H1 (cell line): Measurements from ENCODE around the gene HOXB3. TPM values are rescaled to one million over a fixed set of nuclear protein-coding genes. Genes with fewer than 3 reads are reported as not detected.

Experiments
- CTCF ChIA-PET: fragments of 300-600 bp; sonication (Branson Sonifier 250); formaldehyde crosslinking; loops from one replicate; lab custom pipeline; 2021; ENCODE audit not compliant: partially characterized antibody; lab: Charles Lee
- POLR2A ChIA-PET: fragments of 300-600 bp; sonication (Branson Sonifier 250); formaldehyde crosslinking; loops from one replicate; lab custom pipeline; 2021; ENCODE audit warnings: inconsistent platforms; ENCODE audit not compliant: partially characterized antibody; lab: Charles Lee
- DNase-seq, 2 experiments: peaks; one replicate each; pipeline versions ENCODE4 v3.0.0 to v3.0.0-alpha.2; 2010 to 2022; ENCODE audit warnings: low spot score in 2 of 2, low read depth in 1 of 2, mixed read lengths in 1 of 2
- FAIRE-seq: peaks from 2 replicates; lab custom pipeline; 2011; peaks lifted over from hg19 to GRCh38; lab: Jason Lieb, UNC
- H2AFZ ChIP-seq: 2 replicates; pipeline ENCODE4 v1.8.1; 2012; ENCODE audit warnings: low read length, inconsistent platforms
- H2AK5ac ChIP-seq: 2 replicates; pipeline ENCODE4 v1.6.1; 2013; ENCODE audit warnings: low read depth, low read length
- H2BK120ac ChIP-seq: replicated peaks from 2 replicates; pipeline ENCODE3; 2013; ENCODE audit warnings: low read depth, low read length, inconsistent platforms
- H2BK12ac ChIP-seq: 2 replicates; pipeline ENCODE4 v1.6.1; 2013; ENCODE audit warnings: low read depth, low read length
- H2BK15ac ChIP-seq: 2 replicates; pipeline ENCODE4 v1.6.1; 2013; ENCODE audit warnings: low read length
- H2BK20ac ChIP-seq: 2 replicates; pipeline ENCODE4 v1.6.1; 2013; ENCODE audit warnings: low read length
- H2BK5ac ChIP-seq: 2 replicates; pipeline ENCODE4 v1.6.1; 2013; ENCODE audit warnings: low read depth, low read length
- H3K14ac ChIP-seq: 2 replicates; pipeline ENCODE4 v1.6.1; 2013; ENCODE audit warnings: inconsistent platforms; ENCODE audit not compliant: insufficient read length
- H3K18ac ChIP-seq: 2 replicates; pipeline ENCODE4 v1.6.1; 2013; ENCODE audit warnings: low read length; ENCODE audit errors: extremely low read depth
- H3K23ac ChIP-seq: 2 replicates; pipeline ENCODE4 v1.6.1; 2013; ENCODE audit warnings: inconsistent platforms; ENCODE audit not compliant: insufficient read length
- H3K23me2 ChIP-seq: 2 replicates; pipeline ENCODE4 v1.6.1; 2013; ENCODE audit warnings: low read depth, low read length
- H3K27ac ChIP-seq: 2 replicates; pipeline ENCODE4 v1.6.1; 2011; ENCODE audit warnings: low read depth, low read length, inconsistent platforms
- H3K27me3 ChIP-seq, 4 experiments: replicated peaks in 1 of 4; 1 replicate in 1 of 4; 2 replicates in 3 of 4; pipeline versions ENCODE4 v1.6.1 to v1.8.1; 2011 to 2013; ENCODE audit warnings: low read length in 3 of 4, mild to moderate bottlenecking in 3 of 4, inconsistent platforms in 2 of 4, mixed read lengths in 2 of 4, moderate library complexity in 1 of 4; ENCODE audit not compliant: control insufficient read depth in 3 of 4, insufficient read depth in 3 of 4; ENCODE audit errors: extremely low read depth in 1 of 4
- H3K36me3 ChIP-seq, 4 experiments: 2 replicates each; pipeline versions ENCODE4 v1.6.1 to v1.8.1; 2011 to 2013; ENCODE audit warnings: mild to moderate bottlenecking in 4 of 4, low read length in 3 of 4, moderate library complexity in 2 of 4, control low read depth in 1 of 4, inconsistent platforms in 1 of 4; ENCODE audit not compliant: insufficient read depth in 4 of 4, control insufficient read depth in 2 of 4
- H3K4ac ChIP-seq: replicated peaks from 2 replicates; pipeline ENCODE3; 2013; ENCODE audit warnings: low read length, low read depth, mixed read lengths, inconsistent platforms; ENCODE audit not compliant: insufficient read length
- H3K4me1 ChIP-seq, 4 experiments: replicated peaks in 1 of 4; 1 replicate in 1 of 4; 2 replicates in 3 of 4; pipeline versions ENCODE4 v1.6.1 to v1.8.1; 2011 to 2013; ENCODE audit warnings: low read length in 3 of 4, inconsistent platforms in 2 of 4, mixed read lengths in 1 of 4; ENCODE audit not compliant: insufficient read depth in 4 of 4, control insufficient read depth in 3 of 4
- H3K4me2 ChIP-seq, 2 experiments: 2 replicates each; pipeline versions ENCODE4 v1.6.1 to v1.8.1; 2011 to 2013; ENCODE audit warnings: low read depth in 2 of 2, low read length in 2 of 2, control low read depth in 1 of 2, inconsistent platforms in 1 of 2, mild to moderate bottlenecking in 1 of 2; ENCODE audit not compliant: insufficient read depth in 1 of 2
- H3K4me3 ChIP-seq, 4 experiments: fragments of 200-600, 300-600 bp in 1 of 4; sonication (generic), shearing (Covaris generic), sonication (Bioruptor Twin) in 1 of 4; 2 replicates each; pipeline versions ENCODE4 v1.5.1 to v1.8.1; 2011 to 2016; ENCODE audit warnings: low read length in 4 of 4, low read depth in 3 of 4, control low read depth in 2 of 4, inconsistent platforms in 2 of 4, mild to moderate bottlenecking in 2 of 4, mixed read lengths in 1 of 4, moderate library complexity in 1 of 4; ENCODE audit not compliant: insufficient read depth in 2 of 4; ENCODE audit errors: extremely low read depth in 1 of 4
- H3K56ac ChIP-seq: replicated peaks from 2 replicates; pipeline ENCODE3; 2013; ENCODE audit warnings: low read depth, mild to moderate bottlenecking, mixed read lengths, low read length, inconsistent platforms; ENCODE audit not compliant: insufficient read length
- H3K79me1 ChIP-seq: 2 replicates; pipeline ENCODE4 v1.6.1; 2013; ENCODE audit warnings: low read depth, low read length, control low read depth
- H3K79me2 ChIP-seq, 2 experiments: 2 replicates each; pipeline versions ENCODE4 v1.6.1 to v1.8.1; 2012 to 2013; ENCODE audit warnings: low read length in 2 of 2, mild to moderate bottlenecking in 2 of 2, inconsistent platforms in 1 of 2; ENCODE audit not compliant: insufficient read depth in 2 of 2, control insufficient read depth in 1 of 2
- H3K9ac ChIP-seq, 4 experiments: replicated peaks in 1 of 4; 1 replicate in 1 of 4; 2 replicates in 3 of 4; pipeline versions ENCODE4 v1.6.1 to v1.8.1; 2011 to 2013; ENCODE audit warnings: low read depth in 3 of 4, low read length in 3 of 4, control low read depth in 2 of 4, mild to moderate bottlenecking in 2 of 4, moderate library complexity in 2 of 4, inconsistent platforms in 1 of 4; ENCODE audit errors: extremely low read depth in 1 of 4
- H3K9me3 ChIP-seq, 2 experiments: 2 replicates each; pipeline versions ENCODE4 v1.6.1 to v1.8.1; 2012 to 2013; ENCODE audit warnings: mild to moderate bottlenecking in 2 of 2, moderate library complexity in 2 of 2, control low read depth in 1 of 2, inconsistent platforms in 1 of 2, low read depth in 1 of 2, low read length in 1 of 2, mixed read lengths in 1 of 2; ENCODE audit not compliant: insufficient read depth in 2 of 2
- H4K20me1 ChIP-seq, 2 experiments: replicated peaks in 1 of 2; 2 replicates each; pipeline versions ENCODE3 to v1.8.1; 2011 to 2013; ENCODE audit warnings: inconsistent platforms in 2 of 2, low read length in 2 of 2, mild to moderate bottlenecking in 1 of 2; ENCODE audit not compliant: insufficient read depth in 2 of 2, control insufficient read depth in 1 of 2
- H4K5ac ChIP-seq: 2 replicates; pipeline ENCODE4 v1.6.1; 2013; ENCODE audit warnings: low read length, low read depth, mixed read lengths, inconsistent platforms; ENCODE audit not compliant: insufficient read length
- H4K8ac ChIP-seq: 2 replicates; pipeline ENCODE4 v1.8.0; 2013; ENCODE audit warnings: mild to moderate bottlenecking, moderate library complexity, low read length, inconsistent platforms; ENCODE audit not compliant: insufficient read depth; ENCODE audit errors: extremely low read depth
- H4K91ac ChIP-seq: replicated peaks from 2 replicates; pipeline ENCODE3; 2013; ENCODE audit warnings: low read length, mixed read lengths, inconsistent platforms; ENCODE audit not compliant: insufficient read length
- EGR1 ChIP-seq: IDR thresholded peaks from 2 replicates; pipeline ENCODE4 v1.6.1; 2011; ENCODE audit warnings: low read depth, low read length, borderline replicate concordance
- EZH2 ChIP-seq: fragments of 200-600 bp; sonication (generic); IDR thresholded peaks from 2 replicates; pipeline ENCODE4 v1.7.1; 2012; ENCODE audit warnings: low read depth, mild to moderate bottlenecking, moderate library complexity, low read length, inconsistent platforms; ENCODE audit not compliant: severe bottlenecking
- FOSL1 ChIP-seq: IDR thresholded peaks from 2 replicates; pipeline ENCODE4 v1.6.1; 2011; ENCODE audit warnings: mild to moderate bottlenecking, low read depth, low read length, moderate library complexity; ENCODE audit not compliant: insufficient read depth
- KDM4A ChIP-seq: IDR thresholded peaks from one replicate; pipeline ENCODE4 v1.7.1; 2012; ENCODE audit warnings: low read depth, mild to moderate bottlenecking, moderate library complexity, low read length, inconsistent platforms; ENCODE audit not compliant: severe bottlenecking
- RAD21 ChIP-seq, 2 experiments: IDR thresholded peaks in 1 of 2; conservative IDR thresholded peaks in 1 of 2; 2 replicates each; pipeline ENCODE4 v1.6.1; 2011; ENCODE audit warnings: low read depth in 2 of 2, low read length in 2 of 2, improper control_type of control experiment in 1 of 2, inconsistent platforms in 1 of 2, mild to moderate bottlenecking in 1 of 2, moderate library complexity in 1 of 2
- SUZ12 ChIP-seq: fragments of 200-600 bp; sonication (generic); IDR thresholded peaks from 2 replicates; pipeline ENCODE4 v1.6.1; 2012; ENCODE audit warnings: mild to moderate bottlenecking, inconsistent platforms, low read length, moderate library complexity, mixed read lengths
- WGBS, 2 experiments: shearing (Covaris generic) in 1 of 2; methylation state at CpG; one replicate each; pipeline versions ENCODE4 v1.1.6 to v1.1.7; 2013 to 2015; ENCODE audit warnings: low lambda C conversion rate in 2 of 2, mixed read lengths in 2 of 2, inconsistent platforms in 1 of 2, low coverage in 1 of 2, missing lambda C conversion rate in 1 of 2; ENCODE audit not compliant: insufficient replicate concordance in 2 of 2, insufficient coverage in 1 of 2, insufficient read length in 1 of 2; ENCODE audit errors: extremely low coverage in 1 of 2, missing lambda C conversion rate in 1 of 2; 5-methylcytosine and 5-hydroxymethylcytosine counted together
- polyA plus RNA-seq, 7 experiments: library from polyadenylated mRNA; depleted of rRNA in 3 of 7; stranded (reverse) in 5 of 7; unstranded in 2 of 7; fragments of >200 nt in 5 of 7; fragments of 200-250 nt in 2 of 7; gene quantifications; 1 replicate in 5 of 7; 2 replicates in 1 of 7; 4 replicates in 1 of 7; pipeline versions ENCODE4 v1.2.1 to v1.2.3, GENCODE V29; 2011 to 2013; ENCODE audit warnings: missing spikeins in 2 of 7, mixed read lengths in 2 of 7
- total RNA-seq: library from RNA; stranded (reverse); fragmentation: NEBNext Ultra II Directional; extraction: Animal tissue kit (Norgen Biotek cat#: 25700); gene quantifications from 2 replicates; pipeline ENCODE4 v1.2.1, GENCODE V29; 2021
- TF ChIP-seq, protein P1 (sequence below), 3 experiments: IDR thresholded peaks; 1 replicate in 2 of 3; 2 replicates in 1 of 3; pipeline versions ENCODE4 v1.5.1 to v1.6.1; 2011; ENCODE audit warnings: low read length in 3 of 3, mild to moderate bottlenecking in 3 of 3, inconsistent platforms in 2 of 3, low read depth in 1 of 3, moderate library complexity in 1 of 3; ENCODE audit not compliant: insufficient read depth in 1 of 3; ENCODE audit errors: control extremely low read depth in 1 of 3

HOXB3 gene
- total and polyA plus RNA-seq, 2 of the 8 experiments (the other 6 are each of a cell fraction or from before 2014, with no cell fraction given), result not detected

GRCh38 chr17:48550502-48551213 is 39.4 kb downstream of the HOXB3 start:
- Histone ChIP-seq H3K4me2 (peak overlapping the region; percentile 20 to 40; a peak in 3 of 4 replicates), H3K4ac (no peak overlapping the region), H2BK15ac (no peak overlapping the region), H3K56ac (no peak overlapping the region), H3K27ac (no peak overlapping the region), H3K79me2 (no peaks in the 10 kb centered on the region), H2BK12ac (no peak overlapping the region), H3K9me3 (no peaks in the 10 kb centered on the region), H2BK20ac (no peak overlapping the region), H2BK120ac (no peak overlapping the region), H3K23me2 (no peaks in the 10 kb centered on the region; the same call in 1 of the 2 replicates), H4K91ac (no peak overlapping the region), H2BK5ac (no peak overlapping the region), H3K18ac (no peak overlapping the region), H3K4me3 (peak overlapping the region in 1 of 4 experiments; percentile 12; a peak in 1 of 8 replicates), H3K9ac (no peak overlapping the region), H3K79me1 (no peaks in the 10 kb centered on the region), H3K4me1 (peaks cover 7 to 29% (median 12%) of the 10 kb centered on the region in 4 experiments), H2AK5ac (no peak overlapping the region), H3K36me3 (peaks cover 0 to 3% (median 0%) of the 10 kb centered on the region in 4 experiments; a peak in 1 of 8 replicates), H4K8ac (no peak overlapping the region; the same call in 1 of the 2 replicates), H3K23ac (no peak overlapping the region), H4K5ac (no peak overlapping the region), H3K27me3 (peaks cover 95 to 100% (median 98%) of the 10 kb centered on the region in 4 experiments), H4K20me1 (peaks cover 18 to 21% of the 10 kb centered on the region in 2 experiments), H2AFZ (no peak overlapping the region), H3K14ac (no peak overlapping the region)
- no peak for DNase-seq
- WGBS, 2 experiments, result 5% methylated on average over 39 of the region's 70 CpGs; no CpG with 5 or more reads in 1 of the 2 experiments
- no peak for FAIRE-seq
- ChIA-PET CTCF (interaction anchor here (0.7 to 6.6 kb wide), 16 partner anchors 9 to 90 kb away, joined by 3 to 53 read pairs (median 5); partner anchors contain the start of genes HOXB1, HOXB3 and HOXB5), POLR2A (no interaction called here)
- TF ChIP-seq KDM4A (peak; percentile 24), FOSL1 (no peak), EGR1 (peak; percentile 92), SUZ12 (peak; percentile 92), RAD21 (IDR thresholded peaks at IDR 0.05 in 1 of 2, conservative IDR thresholded peaks at IDR 0.05 in 1 of 2; ENCODE audit: low read depth in 2 of 2, low read length in 2 of 2) (peak in 1 of 2 experiments; percentile 43; a peak in 1 of 4 replicates), EZH2 (peak; percentile 95)
- TF ChIP-seq, protein P1, sequence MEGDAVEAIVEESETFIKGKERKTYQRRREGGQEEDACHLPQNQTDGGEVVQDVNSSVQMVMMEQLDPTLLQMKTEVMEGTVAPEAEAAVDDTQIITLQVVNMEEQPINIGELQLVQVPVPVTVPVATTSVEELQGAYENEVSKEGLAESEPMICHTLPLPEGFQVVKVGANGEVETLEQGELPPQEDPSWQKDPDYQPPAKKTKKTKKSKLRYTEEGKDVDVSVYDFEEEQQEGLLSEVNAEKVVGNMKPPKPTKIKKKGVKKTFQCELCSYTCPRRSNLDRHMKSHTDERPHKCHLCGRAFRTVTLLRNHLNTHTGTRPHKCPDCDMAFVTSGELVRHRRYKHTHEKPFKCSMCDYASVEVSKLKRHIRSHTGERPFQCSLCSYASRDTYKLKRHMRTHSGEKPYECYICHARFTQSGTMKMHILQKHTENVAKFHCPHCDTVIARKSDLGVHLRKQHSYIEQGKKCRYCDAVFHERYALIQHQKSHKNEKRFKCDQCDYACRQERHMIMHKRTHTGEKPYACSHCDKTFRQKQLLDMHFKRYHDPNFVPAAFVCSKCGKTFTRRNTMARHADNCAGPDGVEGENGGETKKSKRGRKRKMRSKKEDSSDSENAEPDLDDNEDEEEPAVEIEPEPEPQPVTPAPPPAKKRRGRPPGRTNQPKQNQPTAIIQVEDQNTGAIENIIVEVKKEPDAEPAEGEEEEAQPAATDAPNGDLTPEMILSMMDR (IDR thresholded peaks at IDR 0.05; ENCODE audit: control extremely low read depth in 1 of 3, insufficient read depth in 1 of 3, low read depth in 1 of 3, low read length in 3 of 3), result peak; percentile 49 to 64 (median 50)
